Heart left ventricle (tissue), 13 donors: ENCODE results near the gene FANCI.

Experiments
- CTCF ChIP-seq, 12 donors: fragments of 200-600 bp; sonication (generic) in 4 of 12; IDR thresholded peaks; one replicate each; pipeline versions ENCODE4 v1.5.0 to v1.8.0; 2018 to 2022; ENCODE audit warnings: antibody characterized with exemption in 12 of 12, mild to moderate bottlenecking in 5 of 12
- POLR2A ChIP-seq, 2 donors: fragments of 450-650 bp; IDR thresholded peaks; one replicate each; pipeline ENCODE4 v1.6.1; 2017; ENCODE audit warnings: antibody characterized with exemption in 2 of 2, mild to moderate bottlenecking in 2 of 2, moderate library complexity in 2 of 2
- donor health status: ischemic (EF 13 %, LVEDD 7.1; RV severe dilation, severe dysfunction).
- donor health status: DM: no; HTN: yes; CAD: no.
- donor health status: DM: no; HTN: no; CAD: no.
- donor health status: ischemic (EF 25% LVEDD 6.9; RV normal size, moderate dysfunction).
- donor health status: ischemic (EF 25% LVEDD 5.7; RV mildly dilated, moderate dysfunction).
- donor health status: ischemic (EF 35%, LVEDD 5.7; RV mildly dilated, moderate dysfunction).
- donor health status: nonischemic (EF 11% LVEDD 7.7; RV severe dilation, severe dysfunction).
- donor health status: DM: yes; HTN: yes; CAD: no.
- donor health status: PGD.
- donor health status: ischemic (EF 29% LVEDD 5.4; RV normal size, mild dysfunction).
- donor health status: nonischemic (EF 23%, LVEDD 6.1; RV moderate dilation, normal function).

DNA sequence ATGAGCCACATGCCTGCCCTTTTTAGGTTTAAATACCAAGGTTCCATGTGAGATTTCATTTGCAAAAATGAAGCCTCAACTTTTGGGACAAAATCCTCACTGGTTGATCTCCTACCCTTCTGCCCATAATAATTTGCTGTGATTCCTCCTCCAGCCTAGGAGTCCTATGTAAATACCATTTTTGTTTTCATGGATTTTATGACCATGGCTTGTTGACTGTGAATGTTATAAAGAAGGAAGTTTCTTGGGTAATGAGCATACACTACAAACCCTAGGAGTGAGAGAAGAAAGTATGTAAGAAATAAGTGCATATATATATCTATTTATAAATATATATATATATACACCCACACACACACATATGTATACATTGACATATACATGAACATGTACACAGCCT lies 35.5 kb upstream of the FANCI start:
- TF ChIP-seq CTCF (IDR thresholded peaks at IDR 0.05) (no peak), POLR2A (IDR thresholded peaks at IDR 0.05) (no peak)
